Measurements from ENCODE around the gene TRPM6.

- TF ChIP-seq EZH2phosphoT487 (IDR thresholded peaks at IDR 0.05; ENCODE audit: borderline replicate concordance, low read depth, low read length): no peak
- no peak for TF ChIP-seq CTCF (conservative IDR thresholded peaks at IDR 0.05; ENCODE audit: low read length)
These were observed at the start of gene TRPM6 for GRCh38 chr9:74887041-74887980.

Data from OCI-LY7 (cell line).